GM12878 (cell line): ENCODE data around the gene SORCS2. TPM values are rescaled to one million over a fixed set of nuclear protein-coding genes. Genes with fewer than 3 reads are reported as not detected.

Source experiments
- ATAC-seq: fragments of 200-7000 bp; cut with Tn5 transposase; 3 replicates; pipeline ENCODE4 v1.9.1; 2020; ENCODE audit warnings: mild to moderate bottlenecking, moderate library complexity
- BruUV-seq: library from RNA; stranded (reverse); fragments of 400-500 nt; replicated peaks from 2 replicates; lab custom pipeline; 2021; lab: Mats Ljungman, UMichigan
- CTCF ChIA-PET: fragments of 300-600 bp; sonication (Branson Sonifier 250); formaldehyde crosslinking; extraction: SDS; loops from one replicate; lab custom pipeline; 2021; ENCODE audit warnings: inconsistent platforms; lab: Yijun Ruan, JAX
- POLR2A ChIA-PET: fragments of 350-600 bp; formaldehyde crosslinking; extraction: SDS; loops from one replicate; lab custom pipeline; 2021; ENCODE audit warnings: inconsistent platforms; lab: Charles Lee
- RAD21 ChIA-PET: fragments of 300-600 bp; sonication (Branson Sonifier 250); formaldehyde crosslinking; loops from one replicate; lab custom pipeline; 2023; ENCODE audit warnings: antibody characterized with exemption; ENCODE audit not compliant: unreplicated experiment; lab: Charles Lee
- SMC1A ChIA-PET: fragments of 300-600 bp; sonication (Branson Sonifier 250); formaldehyde crosslinking; loops from one replicate; lab custom pipeline; 2023; ENCODE audit not compliant: unreplicated experiment, uncharacterized antibody; lab: Charles Lee
- DNase-seq: peaks from one replicate; pipeline ENCODE4 v3.0.0-alpha.2; 2011; ENCODE audit warnings: low read depth, low spot score
- FAIRE-seq: peaks from 3 replicates; lab custom pipeline; 2011; peaks lifted over from hg19 to GRCh38; lab: Jason Lieb, UNC
- H2AFZ ChIP-seq: 2 replicates; pipeline ENCODE4 v1.6.0; 2011; ENCODE audit warnings: low read depth, low read length, control low read depth; ENCODE audit not compliant: control insufficient read depth
- H3K27ac ChIP-seq: 2 replicates; pipeline ENCODE4 v1.5.1; 2011; ENCODE audit warnings: control low read depth; ENCODE audit not compliant: control insufficient read depth, insufficient read depth
- H3K27me3 ChIP-seq, 2 experiments: replicated peaks in 1 of 2; 2 replicates each; pipeline versions ENCODE4 v1.6.0 to v1.6.1; 2011; ENCODE audit warnings: low read length in 1 of 2; ENCODE audit not compliant: control insufficient read depth in 2 of 2, insufficient read depth in 2 of 2
- H3K36me3 ChIP-seq, 2 experiments: 2 replicates each; pipeline ENCODE4 v1.5.1; 2011; ENCODE audit warnings: low read length in 1 of 2; ENCODE audit not compliant: control insufficient read depth in 2 of 2, insufficient read depth in 2 of 2
- H3K4me1 ChIP-seq: 2 replicates; pipeline ENCODE4 v1.6.1; 2011; ENCODE audit warnings: mild to moderate bottlenecking, low read length, moderate library complexity, mixed read lengths; ENCODE audit not compliant: control insufficient read depth, insufficient read depth
- H3K4me2 ChIP-seq: 2 replicates; pipeline ENCODE4 v1.6.0; 2011; ENCODE audit warnings: control low read depth; ENCODE audit not compliant: control insufficient read depth, insufficient read depth
- H3K4me3 ChIP-seq: fragments of 200-600 bp; sonication (generic); 2 replicates; pipeline ENCODE4 v1.5.1; 2016
- H3K79me2 ChIP-seq: 2 replicates; pipeline ENCODE4 v1.6.0; 2011; ENCODE audit warnings: low read length; ENCODE audit not compliant: control insufficient read depth, insufficient read depth
- H3K9ac ChIP-seq: 2 replicates; pipeline ENCODE4 v1.8.0; 2011; ENCODE audit warnings: low read length, control low read depth, mixed read lengths; ENCODE audit not compliant: control insufficient read depth, insufficient read depth
- H3K9me3 ChIP-seq: replicated peaks from 3 replicates; pipeline ENCODE4 v1.5.1; 2011; ENCODE audit warnings: mild to moderate bottlenecking, low read length; ENCODE audit not compliant: control insufficient read depth, insufficient read depth
- H4K20me1 ChIP-seq: 2 replicates; pipeline ENCODE4 v1.6.0; 2011; ENCODE audit not compliant: control insufficient read depth, insufficient read depth
- JUND ChIP-seq: IDR thresholded peaks from 2 replicates; pipeline ENCODE4 v1.6.1; 2012; ENCODE audit warnings: low read depth, mild to moderate bottlenecking, low read length, improper control_type of control experiment, moderate library complexity
- MXI1 ChIP-seq: fragments of 150-350 bp; IDR thresholded peaks from 2 replicates; pipeline ENCODE4 v1.6.1; 2011; ENCODE audit warnings: low read depth, mild to moderate bottlenecking, inconsistent platforms, low read length, improper control_type of control experiment
- RELA ChIP-seq: fragments of 450-650 bp; IDR thresholded peaks from 2 replicates; pipeline ENCODE4 v1.8.0; 2014; ENCODE audit warnings: borderline replicate concordance; ENCODE audit not compliant: partially characterized antibody
- SIX5 ChIP-seq: IDR thresholded peaks from 2 replicates; pipeline ENCODE4 v1.6.1; 2011; ENCODE audit warnings: mild to moderate bottlenecking, low read depth, low read length, moderate library complexity; ENCODE audit not compliant: severe bottlenecking
- SMAD5 ChIP-seq: IDR thresholded peaks from 2 replicates; pipeline ENCODE4 v1.6.1; 2016; ENCODE audit warnings: antibody characterized with exemption, low read depth
- TARDBP ChIP-seq: IDR thresholded peaks from 2 replicates; pipeline ENCODE4 v1.6.1; 2016; ENCODE audit warnings: borderline replicate concordance
- YBX1 ChIP-seq: fragments of 450-650 bp; IDR thresholded peaks from 2 replicates; pipeline ENCODE4 v1.6.1; 2016; ENCODE audit warnings: antibody characterized with exemption
- YY1 ChIP-seq: IDR thresholded peaks from 2 replicates; pipeline ENCODE4 v1.6.1; 2011; ENCODE audit warnings: low read depth, mild to moderate bottlenecking, low read length
- WGBS: methylation state at CpG from one replicate; pipeline ENCODE4 v1.1.6; 2016; ENCODE audit warnings: low lambda C conversion rate; ENCODE audit not compliant: insufficient replicate concordance, insufficient coverage; ENCODE audit errors: missing lambda C conversion rate; 5-methylcytosine and 5-hydroxymethylcytosine counted together
- in situ Hi-C: fragments of 300-500 bp; cut with MboI; formaldehyde crosslinking; loops from 9 replicates; pipeline ENCODE4 v1.14.3; 2018; ENCODE audit warnings: mixed read lengths
- intact Hi-C: fragments of 100-400 bp; cut with micrococcal nuclease; formaldehyde crosslinking; loops from one replicate; pipeline ENCODE4 v1.14.2; 2022; ENCODE audit not compliant: unreplicated experiment
- polyA plus RNA-seq, 11 experiments: library from polyadenylated mRNA; depleted of rRNA in 4 of 11; unstranded in 6 of 11; stranded (reverse) in 5 of 11; fragments of >200 nt; fragmentation: Nextera tagmentation in 4 of 11; fragmentation: Illumina TruSeq in 1 of 11; extraction: Ambion mirVana in 4 of 11; extraction: Trizol in 1 of 11; gene quantifications; 1 replicate in 1 of 11; 2 replicates in 10 of 11; pipeline versions ENCODE4 v1.2.1 to v1.2.3, GENCODE V29; 2011 to 2016; ENCODE audit warnings: inconsistent platforms in 2 of 11, missing spikeins in 2 of 11, low read depth in 1 of 11
- total RNA-seq, 4 experiments: library from RNA; depleted of rRNA in 3 of 4; stranded (reverse); fragments of >200 nt in 3 of 4; fragmentation: Illumina TruSeq in 1 of 4; extraction: Trizol in 1 of 4; gene quantifications; 2 replicates each; pipeline versions ENCODE4 v1.2.1 to v1.2.3, GENCODE V29; 2013 to 2021
- TF ChIP-seq, protein P1 (sequence below): IDR thresholded peaks from 2 replicates; pipeline ENCODE4 v1.6.1; 2011; ENCODE audit warnings: mild to moderate bottlenecking, low read depth, low read length, moderate library complexity; ENCODE audit not compliant: insufficient replicate concordance

The SORCS2 gene
- total and polyA plus RNA-seq, 10 of the 15 experiments (the other 5 are each of a cell fraction or from before 2014, with no cell fraction given) = 0.01 to 0.15 (median 0.05) TPM; not detected in 5

GRCh38 chr4:7227008-7227407 is 34.7 kb downstream of the SORCS2 start:
- no peak for TF ChIP-seq TARDBP
- TF ChIP-seq JUND = no peak
- TF ChIP-seq SIX5 = no peak
- TF ChIP-seq SMAD5 = no peak
- no peak for TF ChIP-seq YY1
- no peak for TF ChIP-seq RELA
- no peak for TF ChIP-seq MXI1
- no peak for TF ChIP-seq YBX1
- TF ChIP-seq, protein P1, sequence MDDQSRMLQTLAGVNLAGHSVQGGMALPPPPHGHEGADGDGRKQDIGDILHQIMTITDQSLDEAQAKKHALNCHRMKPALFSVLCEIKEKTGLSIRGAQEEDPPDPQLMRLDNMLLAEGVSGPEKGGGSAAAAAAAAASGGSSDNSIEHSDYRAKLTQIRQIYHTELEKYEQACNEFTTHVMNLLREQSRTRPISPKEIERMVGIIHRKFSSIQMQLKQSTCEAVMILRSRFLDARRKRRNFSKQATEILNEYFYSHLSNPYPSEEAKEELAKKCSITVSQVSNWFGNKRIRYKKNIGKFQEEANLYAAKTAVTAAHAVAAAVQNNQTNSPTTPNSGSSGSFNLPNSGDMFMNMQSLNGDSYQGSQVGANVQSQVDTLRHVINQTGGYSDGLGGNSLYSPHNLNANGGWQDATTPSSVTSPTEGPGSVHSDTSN = no peak
- BruUV-seq = no TSS peak
- FAIRE-seq (no peak), ATAC-seq (no peak), DNase-seq (no peak)
- Histone ChIP-seq H3K9me3 (no peaks in the 10 kb centered on the region), H3K4me1 (no peaks in the 10 kb centered on the region), H3K27ac (no peak overlapping the region), H3K27me3 (no peaks in the 10 kb centered on the region; a peak in 3 of 4 replicates), H3K9ac (no peak overlapping the region), H4K20me1 (no peaks in the 10 kb centered on the region), H3K79me2 (no peaks in the 10 kb centered on the region), H3K36me3 (no peaks in the 10 kb centered on the region), H2AFZ (no peak overlapping the region), H3K4me3 (no peak overlapping the region), H3K4me2 (no peak overlapping the region)
- RAD21 ChIA-PET = no interaction called here
- SMC1A ChIA-PET = no interaction called here
- 5% methylated on average over 10 of the region's 10 CpGs for WGBS
- POLR2A ChIA-PET = no interaction called here
- in situ Hi-C loops = no loop called here
- intact Hi-C loops = no loop called here
- CTCF ChIA-PET = no interaction called here
